Sigmoid colon (tissue), 7 donors: ENCODE data around the gene CENPVL2. TPM values are rescaled to one million over a fixed set of nuclear protein-coding genes. Genes with fewer than 3 reads are reported as not detected.
"Not testable (repeated sequence)": the region's sequence is repeated elsewhere in the genome, so short reads cannot be mapped to it uniquely, and the experiment has no call there.

Experiments used
- DNase-seq: peaks from one replicate; pipeline ENCODE4 v3.0.0-alpha.2; 2019
- H3K27ac ChIP-seq, 4 donors: fragments of 200-600 bp; sonication (generic); one replicate each; pipeline ENCODE4 v1.5.1; 2016 to 2019; ENCODE audit warnings: mild to moderate bottlenecking in 1 of 4
- H3K27me3 ChIP-seq, 3 donors: fragments of 200-600 bp; sonication (generic); one replicate each; pipeline ENCODE4 v1.5.1; 2019; ENCODE audit warnings: mild to moderate bottlenecking in 1 of 3
- H3K36me3 ChIP-seq, 4 donors: fragments of 200-600 bp; sonication (generic); one replicate each; pipeline ENCODE4 v1.5.1; 2016 to 2019
- H3K4me1 ChIP-seq, 4 donors: fragments of 200-600 bp; sonication (generic); one replicate each; pipeline ENCODE4 v1.5.1; 2017 to 2019
- H3K4me3 ChIP-seq, 4 donors: fragments of 200-600 bp; sonication (generic); one replicate each; pipeline ENCODE4 v1.5.1; 2017 to 2019; ENCODE audit warnings: mild to moderate bottlenecking in 2 of 4, moderate library complexity in 1 of 4
- H3K9me3 ChIP-seq, 4 donors: fragments of 200-600 bp in 3 of 4; sonication (generic) in 3 of 4; one replicate each; pipeline versions ENCODE4 v1.5.1 to v1.6.1; 2013 to 2019
- CTCF ChIP-seq, 4 experiments: fragments of 450-650 bp in 3 of 4; fragments of 200-600 bp in 1 of 4; IDR thresholded peaks; one replicate each; pipeline ENCODE4 v1.5.1; 2016 to 2019; ENCODE audit warnings: antibody characterized with exemption in 4 of 4, mild to moderate bottlenecking in 3 of 4, moderate library complexity in 2 of 4
- EP300 ChIP-seq, 4 donors: sonication (generic); formaldehyde crosslinking; IDR thresholded peaks; one replicate each; pipeline ENCODE4 v1.6.1; 2017; ENCODE audit warnings: antibody characterized with exemption in 4 of 4
- POLR2A ChIP-seq, 2 donors: fragments of 450-650 bp; IDR thresholded peaks; one replicate each; pipeline ENCODE4 v1.6.1; 2016; ENCODE audit warnings: antibody characterized with exemption in 2 of 2, mild to moderate bottlenecking in 2 of 2, moderate library complexity in 2 of 2
- POLR2AphosphoS5 ChIP-seq, 4 donors: sonication (generic); formaldehyde crosslinking; IDR thresholded peaks; one replicate each; pipeline ENCODE4 v1.6.1; 2017; ENCODE audit warnings: antibody characterized with exemption in 4 of 4
- WGBS, 2 donors: extraction: QIAGEN DNeasy Blood & Tissue Kit; methylation state at CpG; one replicate each; pipeline ENCODE4 v1.1.7; 2013; 5-methylcytosine and 5-hydroxymethylcytosine counted together
- intact Hi-C: fragments of 100-400 bp; cut with DNase I; formaldehyde crosslinking; loops from one replicate; pipeline ENCODE4 v1.15.1; 2023
- polyA plus RNA-seq, 3 donors: library from polyadenylated mRNA; stranded (reverse); fragments of 200-250 nt; gene quantifications; one replicate each; pipeline ENCODE4 v1.2.3, GENCODE V29; 2013
- total RNA-seq, 4 donors: library from RNA; depleted of rRNA; stranded (reverse); fragments of >200 nt; gene quantifications; one replicate each; pipeline ENCODE4 v1.1.0, GENCODE V29; 2016
- donor health status: healthy with polysubstance abuse.
- donor health status: Bipolar disorder and iron deficiency.
- donor health status: healthy.

CENPVL2 gene
- total RNA-seq (not detected), polyA plus RNA-seq (not detected)

- H3K27me3 ChIP-seq, H3K4me1 ChIP-seq, intact Hi-C loops, DNase-seq, H3K27ac ChIP-seq, H3K9me3 ChIP-seq, H3K36me3 ChIP-seq, H3K4me3 ChIP-seq: not testable (repeated sequence)
- no CpG with 5 or more reads among the region's 30 CpGs for WGBS, 2 donors
Measured at GRCh38 chrX:51682720-51683062, at the start of gene CENPVL2. Gene CENPVL2 (minus strand): TSS chrX:51682831. CDS start chrX:51682831, 0 bp downstream.

GRCh38 chrX:51728202-51728601 is 45.6 kb upstream of the CENPVL2 start:
- peaks cover 0 to 3% (median 0%) of the 10 kb centered on the region in 3 donors for H3K27me3 ChIP-seq
- no peak for DNase-seq
- TF ChIP-seq CTCF (IDR thresholded peaks at IDR 0.05) (no peak), EP300 (IDR thresholded peaks at IDR 0.05) (no peak), POLR2A (IDR thresholded peaks at IDR 0.05) (no peak)
- intact Hi-C loops = no loop called here
- H3K4me1 ChIP-seq = no peaks in the 10 kb centered on the region
- no peak overlapping the region for H3K4me3 ChIP-seq
- no peaks in the 10 kb centered on the region for H3K9me3 ChIP-seq
- no peak overlapping the region for H3K27ac ChIP-seq
- no peaks in the 10 kb centered on the region for H3K36me3 ChIP-seq

GRCh38 chrX:51712943-51713647 is 30.5 kb upstream of the CENPVL2 start:
- DNase-seq, intact Hi-C loops, H3K4me1 ChIP-seq, H3K36me3 ChIP-seq, H3K9me3 ChIP-seq, H3K27me3 ChIP-seq, H3K27ac ChIP-seq, H3K4me3 ChIP-seq: not testable (repeated sequence)
- no CpG with 5 or more reads among the region's 18 CpGs for WGBS, 2 donors

GRCh38 chrX:51710277-51711164 is 27.9 kb upstream of the CENPVL2 start, which contains the start of gene CENPVL1:
Gene CENPVL1 (plus strand): TSS chrX:51710512. CDS start chrX:51710512, 0 bp downstream.
- intact Hi-C loops, H3K4me3 ChIP-seq, H3K4me1 ChIP-seq, H3K9me3 ChIP-seq, DNase-seq, H3K36me3 ChIP-seq, H3K27ac ChIP-seq, H3K27me3 ChIP-seq: not testable (repeated sequence)
- no CpG with 5 or more reads among the region's 87 CpGs for WGBS, 2 donors

- Histone ChIP-seq H3K9me3 (no peaks in the 10 kb centered on the region), H3K4me1 (no peaks in the 10 kb centered on the region), H3K36me3 (no peaks in the 10 kb centered on the region), H3K4me3 (no peak overlapping the region), H3K27me3 (no peaks in the 10 kb centered on the region), H3K27ac (no peak overlapping the region)
- intact Hi-C loops = no loop called here
- 92 to 94% methylated on average over 8 of the region's 8 CpGs for WGBS, 2 donors
- no peak for DNase-seq
- TF ChIP-seq POLR2AphosphoS5 (IDR thresholded peaks at IDR 0.05) (no peak), EP300 (IDR thresholded peaks at IDR 0.05) (no peak), CTCF (IDR thresholded peaks at IDR 0.05) (no peak), POLR2A (IDR thresholded peaks at IDR 0.05) (no peak)
Measured at GRCh38 chrX:51697397-51697796, 14.8 kb upstream of the CENPVL2 start.

GRCh38 chrX:51694254-51694653 is 11.6 kb upstream of the CENPVL2 start:
- H3K27me3 ChIP-seq = no peaks in the 10 kb centered on the region
- intact Hi-C loops = no loop called here
- H3K4me1 ChIP-seq = no peaks in the 10 kb centered on the region
- H3K36me3 ChIP-seq = no peaks in the 10 kb centered on the region
- no peak overlapping the region for H3K4me3 ChIP-seq
- H3K9me3 ChIP-seq = no peaks in the 10 kb centered on the region
- H3K27ac ChIP-seq = no peak overlapping the region
- WGBS, 2 donors = 78 to 83% methylated on average over 6 of the region's 6 CpGs
- DNase-seq = no peak
- no peak for TF ChIP-seq CTCF (IDR thresholded peaks at IDR 0.05)
- TF ChIP-seq POLR2A (IDR thresholded peaks at IDR 0.05) = no peak
- no peak for TF ChIP-seq POLR2AphosphoS5 (IDR thresholded peaks at IDR 0.05)
- no peak for TF ChIP-seq EP300 (IDR thresholded peaks at IDR 0.05)

GRCh38 chrX:51681808-51682719 is 567 bp downstream of the CENPVL2 start:
- intact Hi-C loops, H3K4me3 ChIP-seq, H3K36me3 ChIP-seq, H3K27me3 ChIP-seq, H3K4me1 ChIP-seq, H3K27ac ChIP-seq, DNase-seq, H3K9me3 ChIP-seq: not testable (repeated sequence)
- WGBS, 2 donors = no CpG with 5 or more reads among the region's 88 CpGs

GRCh38 chrX:51679689-51680433 is 2.8 kb downstream of the CENPVL2 start:
- H3K4me1 ChIP-seq, H3K9me3 ChIP-seq, H3K27ac ChIP-seq, intact Hi-C loops, H3K36me3 ChIP-seq, H3K27me3 ChIP-seq, H3K4me3 ChIP-seq, DNase-seq: not testable (repeated sequence)
- no CpG with 5 or more reads among the region's 18 CpGs for WGBS, 2 donors
